Activated B cell treated with CpG ODN at 0.5 μM for 24 hours (primary cell): ENCODE data around the gene TPCN1. TPM values are rescaled to one million over a fixed set of nuclear protein-coding genes. Genes with fewer than 3 reads are reported as not detected.

ENCODE experiments used
- ATAC-seq: fragments of 200-7000 bp; cut with Tn5 transposase; one replicate; pipeline ENCODE4 v1.10.0; 2021; ENCODE audit warnings: low read depth, mild to moderate bottlenecking, moderate library complexity
- CTCF ChIA-PET: fragments of 350-600 bp; sonication (Branson Sonifier 250); formaldehyde crosslinking; loops from one replicate; lab custom pipeline; 2021; ENCODE audit warnings: antibody characterized with exemption; lab: Charles Lee
- POLR2A ChIA-PET: fragments of 350-600 bp; sonication (Branson Sonifier 250); formaldehyde crosslinking; loops from one replicate; lab custom pipeline; 2021; ENCODE audit warnings: antibody characterized with exemption; lab: Charles Lee
- DNase-seq: peaks from one replicate; pipeline ENCODE4 v3.0.0; 2022
- H3K27ac Mint-ChIP-seq: one replicate; pipeline ENCODE4 v1.8.0; 2020; ENCODE audit warnings: mixed read lengths
- H3K27me3 Mint-ChIP-seq: one replicate; pipeline ENCODE4 v1.8.0; 2021; ENCODE audit warnings: mixed read lengths
- H3K36me3 Mint-ChIP-seq: one replicate; pipeline ENCODE4 v1.8.0; 2021; ENCODE audit warnings: low read depth, mixed read lengths
- H3K4me1 Mint-ChIP-seq: one replicate; pipeline ENCODE4 v1.8.0; 2021; ENCODE audit warnings: mixed read lengths
- H3K4me3 Mint-ChIP-seq: one replicate; pipeline ENCODE4 v1.8.0; 2020; ENCODE audit warnings: mild to moderate bottlenecking, mixed read lengths
- H3K9me3 Mint-ChIP-seq: one replicate; pipeline ENCODE4 v1.8.0; 2020; ENCODE audit warnings: mixed read lengths
- CTCF ChIP-seq: fragments of 200-600 bp; IDR thresholded peaks from one replicate; pipeline ENCODE4 v1.8.0; 2022; ENCODE audit warnings: antibody characterized with exemption, mild to moderate bottlenecking
- intact Hi-C: fragments of 100-400 bp; cut with micrococcal nuclease; formaldehyde crosslinking; loops from one replicate; pipeline ENCODE4 v1.15.1; 2024
- total RNA-seq: library from RNA; stranded (reverse); gene quantifications from 2 replicates; pipeline ENCODE4 v1.2.3, GENCODE V29; 2022

TPCN1 gene
- total RNA-seq, 1 donor from 2014 or later: 126 TPM

DNA sequence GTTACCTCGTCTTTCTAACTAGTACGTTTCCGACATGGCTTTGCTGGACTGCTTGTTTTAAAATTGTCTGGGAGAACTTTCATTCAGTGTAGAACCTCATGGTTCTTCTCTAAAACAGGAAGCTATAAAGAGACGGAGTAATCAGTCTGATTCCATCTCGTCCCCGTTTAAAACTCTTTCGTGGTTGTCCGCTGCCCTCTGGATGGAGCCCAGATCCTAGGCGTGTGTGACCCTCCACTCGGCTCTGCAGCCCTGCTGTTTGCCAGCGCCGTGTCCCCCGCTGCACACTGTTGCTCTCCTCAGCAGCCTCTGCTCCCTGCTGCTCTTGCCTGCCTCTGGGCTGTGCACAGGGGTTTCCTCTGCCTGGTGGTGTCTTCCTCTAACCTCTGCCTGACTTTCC, 63.5 kb downstream of the TPCN1 start:
- Mint-ChIP-seq H3K4me1 (no peaks in the 10 kb centered on the region), H3K27me3 (no peaks in the 10 kb centered on the region), H3K36me3 (peaks cover 56% of the 10 kb centered on the region), H3K27ac (no peak overlapping the region), H3K4me3 (no peak overlapping the region), H3K9me3 (no peaks in the 10 kb centered on the region)
- intact Hi-C loops: no loop called here
- TF ChIP-seq CTCF: no peak
- POLR2A ChIA-PET: no interaction called here
- ATAC-seq (no peak), DNase-seq (no peak)
- CTCF ChIA-PET: no interaction called here

DNA sequence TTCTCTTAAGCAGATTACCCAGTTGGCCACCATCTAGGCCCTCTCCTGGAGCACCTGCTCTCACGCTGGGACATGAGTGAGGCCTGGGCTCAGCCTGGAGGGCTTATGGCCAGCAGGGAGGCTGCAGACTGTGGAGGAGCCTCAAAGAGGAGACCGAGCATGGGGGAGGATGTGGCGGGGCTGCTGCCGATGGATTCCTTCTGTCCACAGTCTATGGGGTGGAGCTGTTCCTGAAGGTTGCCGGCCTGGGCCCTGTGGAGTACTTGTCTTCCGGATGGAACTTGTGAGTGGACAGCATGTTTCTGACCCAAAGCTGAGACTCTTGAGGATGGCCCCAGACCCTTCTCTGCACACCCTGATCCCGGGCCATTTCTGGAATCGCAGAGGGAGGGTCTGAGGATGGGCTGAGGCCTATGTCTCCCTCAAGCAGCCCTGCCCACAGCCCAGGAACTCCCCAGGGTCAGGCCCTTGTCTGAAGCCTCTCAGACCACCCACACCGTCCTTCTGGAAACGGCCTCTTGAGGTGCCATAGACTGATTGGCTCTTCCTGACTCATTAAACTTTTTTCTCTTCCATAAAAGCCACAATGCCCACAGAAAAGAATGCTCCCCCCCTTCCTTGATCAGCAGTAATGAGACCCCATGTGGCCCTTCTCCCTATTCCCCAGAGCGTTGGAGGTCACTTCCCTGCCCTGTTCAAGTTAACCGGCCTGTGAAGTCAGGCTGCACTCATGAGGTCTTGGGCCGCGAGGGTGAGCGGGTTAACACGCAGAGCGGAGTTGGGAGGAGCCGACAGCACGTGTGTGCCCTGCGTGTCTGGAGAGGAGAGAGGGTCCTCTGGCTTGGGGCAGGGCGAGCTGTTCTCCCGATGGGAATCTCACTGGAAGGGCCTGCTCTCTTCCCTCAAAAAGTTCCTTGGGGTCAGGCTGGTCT, 64.7 kb downstream of the TPCN1 start:
- CTCF ChIA-PET: no interaction called here
- no peak overlapping the region for H3K4me3 Mint-ChIP-seq

DNA sequence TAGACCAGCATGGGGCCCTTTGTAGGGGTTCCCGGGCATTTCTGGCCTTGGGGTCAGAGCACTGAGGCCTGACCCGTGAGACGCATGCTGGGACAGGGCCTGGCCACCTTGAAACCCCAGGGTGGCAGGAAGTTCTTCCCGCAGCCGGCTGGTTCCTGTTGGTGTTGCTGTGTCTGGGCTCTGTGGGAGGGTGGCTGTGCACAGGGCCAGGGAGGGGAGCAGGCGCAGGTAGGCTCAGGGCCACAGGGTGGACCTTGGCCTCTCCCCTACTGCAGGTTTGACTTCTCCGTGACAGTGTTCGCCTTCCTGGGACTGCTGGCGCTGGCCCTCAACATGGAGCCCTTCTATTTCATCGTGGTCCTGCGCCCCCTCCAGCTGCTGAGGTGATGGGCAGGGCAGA, 65.4 kb downstream of the TPCN1 start:
- TF ChIP-seq CTCF: no peak
- DNase-seq: no peak
- H3K36me3 Mint-ChIP-seq: peaks cover 64% of the 10 kb centered on the region
- POLR2A ChIA-PET: no interaction called here
- CTCF ChIA-PET: no interaction called here
- H3K27me3 Mint-ChIP-seq: no peaks in the 10 kb centered on the region
- intact Hi-C loops: no loop called here
- no peak overlapping the region for H3K27ac Mint-ChIP-seq
- H3K9me3 Mint-ChIP-seq: no peaks in the 10 kb centered on the region
- H3K4me3 Mint-ChIP-seq: no peak overlapping the region
- H3K4me1 Mint-ChIP-seq: no peaks in the 10 kb centered on the region
- ATAC-seq: no peak

More for the DNA sequence above, 64.7 kb downstream of the TPCN1 start:
- TF ChIP-seq CTCF: no peak
- Mint-ChIP-seq H3K36me3 (peaks cover 59% of the 10 kb centered on the region), H3K27ac (no peak overlapping the region), H3K9me3 (no peaks in the 10 kb centered on the region), H3K4me1 (no peaks in the 10 kb centered on the region), H3K27me3 (no peaks in the 10 kb centered on the region)
- POLR2A ChIA-PET: no interaction called here
- intact Hi-C loops: no loop called here
- DNase-seq (no peak), ATAC-seq (no peak)

DNA sequence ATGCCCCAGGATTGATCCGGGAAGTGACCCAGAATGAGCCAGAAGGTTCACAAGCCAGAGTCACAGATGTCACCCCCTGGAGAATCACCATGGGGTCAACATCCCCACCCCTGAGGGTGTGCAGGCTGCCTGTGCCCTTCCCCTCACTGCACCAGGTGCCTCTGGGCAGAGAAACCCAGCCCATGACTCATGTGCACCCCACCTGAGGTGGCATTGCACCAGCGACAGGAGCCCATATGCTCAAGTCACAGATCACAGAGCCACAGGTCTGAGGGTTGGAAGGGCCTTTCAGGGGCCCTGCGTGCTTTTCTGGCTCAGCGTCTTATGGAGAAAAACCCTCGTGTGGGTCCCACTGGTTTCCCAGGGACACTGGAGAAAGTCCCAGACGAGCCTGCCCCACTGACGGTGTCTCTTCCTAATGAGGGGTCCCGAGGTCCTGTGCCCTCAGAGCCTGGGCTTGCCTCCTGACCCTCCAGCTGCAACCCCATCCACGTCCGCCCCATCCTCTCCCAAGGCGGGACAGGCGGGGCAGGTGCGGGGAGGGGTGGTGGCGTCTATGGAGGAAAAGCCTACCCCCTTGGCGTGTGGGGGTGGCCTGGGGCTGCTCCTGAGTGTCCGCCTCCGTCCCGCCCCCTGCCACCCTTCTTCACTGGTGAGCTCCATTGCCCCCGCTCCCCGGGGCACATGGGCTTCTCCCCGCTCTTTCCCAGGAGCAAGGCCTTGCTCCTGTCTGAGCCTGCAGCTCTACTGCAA, 66.1 kb downstream of the TPCN1 start:
- H3K9me3 Mint-ChIP-seq: no peaks in the 10 kb centered on the region
- peaks cover 70% of the 10 kb centered on the region for H3K36me3 Mint-ChIP-seq
- no peak for ATAC-seq
- H3K27ac Mint-ChIP-seq: no peak overlapping the region
- ChIA-PET POLR2A (interaction anchor here (0.6 kb wide), 1 partner anchor 123 kb away, joined by 4 read pairs; no protein-coding TSS in a partner anchor), CTCF (no interaction called here)
- H3K4me1 Mint-ChIP-seq: no peaks in the 10 kb centered on the region
- H3K27me3 Mint-ChIP-seq: no peaks in the 10 kb centered on the region
- no peak overlapping the region for H3K4me3 Mint-ChIP-seq
- intact Hi-C loops: no loop called here
- no peak for DNase-seq
- no peak for TF ChIP-seq CTCF

GRCh38 chr12:113287899-113288282, 66.6 kb downstream of the TPCN1 start:
- CTCF ChIA-PET: no interaction called here
- POLR2A ChIA-PET: interaction anchor here (0.6 kb wide), 1 partner anchor 123 kb away, joined by 4 read pairs; no protein-coding TSS in a partner anchor
- ATAC-seq: no peak
- Mint-ChIP-seq H3K9me3 (no peaks in the 10 kb centered on the region), H3K4me3 (no peak overlapping the region), H3K4me1 (no peaks in the 10 kb centered on the region), H3K27me3 (no peaks in the 10 kb centered on the region), H3K27ac (no peak overlapping the region), H3K36me3 (peaks cover 76% of the 10 kb centered on the region)
- intact Hi-C loops: no loop called here
- DNase-seq: no peak
- TF ChIP-seq CTCF: no peak
